Fibroblast of mammary gland (primary cell): ENCODE data around the gene TRIM4.

ENCODE experiments used
- DNase-seq: peaks from one replicate; pipeline ENCODE4 v3.0.0-alpha.2; 2010; ENCODE audit warnings: low read depth
- H3K4me3 ChIP-seq: 2 replicates; pipeline ENCODE4 v1.5.1; 2011; ENCODE audit warnings: low read depth, mild to moderate bottlenecking, low read length, moderate library complexity; ENCODE audit not compliant: control insufficient read depth
- CTCF ChIP-seq: conservative IDR thresholded peaks from 2 replicates; pipeline ENCODE4 v1.5.1; 2011; ENCODE audit warnings: low read depth, low read length, inconsistent platforms; ENCODE audit not compliant: control insufficient read depth, insufficient read depth

The TRIM4 gene

GRCh38 chr7:99910976-99911375 is 8.4 kb downstream of the TRIM4 start:
- no peak overlapping the region for H3K4me3 ChIP-seq
- DNase-seq: no peak
- TF ChIP-seq CTCF: no peak

GRCh38 chr7:99901581-99901980 is 17.7 kb downstream of the TRIM4 start:
- no peak for DNase-seq
- no peak for TF ChIP-seq CTCF
- no peak overlapping the region for H3K4me3 ChIP-seq

- no peak for TF ChIP-seq CTCF
- DNase-seq: no peak
- no peak overlapping the region for H3K4me3 ChIP-seq
Measured at GRCh38 chr7:99899830-99900519, 19.4 kb downstream of the TRIM4 start.

- no peak overlapping the region for H3K4me3 ChIP-seq
- no peak for TF ChIP-seq CTCF
- no peak for DNase-seq
Measured at GRCh38 chr7:99898836-99899235, 20.5 kb downstream of the TRIM4 start.

GRCh38 chr7:99898023-99898357 is 21.3 kb downstream of the TRIM4 start:
- no peak for TF ChIP-seq CTCF
- no peak for DNase-seq
- no peak overlapping the region for H3K4me3 ChIP-seq

- DNase-seq: no peak
- no peak for TF ChIP-seq CTCF
- H3K4me3 ChIP-seq: no peak overlapping the region
Measured at GRCh38 chr7:99897322-99898022, 21.9 kb downstream of the TRIM4 start.
